WERI-Rb-1 (cell line): ENCODE data around the gene NF1.

Source experiments
- DNase-seq: peaks from one replicate; pipeline ENCODE4 v3.0.0-alpha.2; 2020
- H3K27ac ChIP-seq: fragments of 250-450 bp; sonication (Bioruptor Pico); 2 replicates; pipeline ENCODE4 v1.5.1; 2020; ENCODE audit warnings: mild to moderate bottlenecking, moderate library complexity
- H3K27me3 ChIP-seq: fragments of 250-450 bp; sonication (Bioruptor Pico); 2 replicates; pipeline ENCODE4 v1.5.1; 2021; ENCODE audit warnings: mild to moderate bottlenecking, low read depth, moderate library complexity; ENCODE audit not compliant: insufficient read depth, severe bottlenecking
- H3K36me3 ChIP-seq: fragments of 250-450 bp; sonication (Bioruptor Pico); 2 replicates; pipeline ENCODE4 v1.5.1; 2020; ENCODE audit warnings: mild to moderate bottlenecking, moderate library complexity
- H3K4me3 ChIP-seq: 2 replicates; pipeline ENCODE4 v1.5.1; 2011; ENCODE audit warnings: low read depth, mild to moderate bottlenecking, control low read depth, low read length
- H3K9me3 ChIP-seq: fragments of 250-450 bp; sonication (Bioruptor Pico); 2 replicates; pipeline ENCODE4 v1.5.1; 2021; ENCODE audit warnings: mild to moderate bottlenecking, moderate library complexity; ENCODE audit not compliant: severe bottlenecking
- TF ChIP-seq, protein P1 (sequence below): IDR thresholded peaks from 2 replicates; pipeline ENCODE4 v1.5.1; 2011; ENCODE audit warnings: low read depth, mild to moderate bottlenecking, control low read depth, inconsistent platforms, low read length

The NF1 gene

GRCh38 chr17:31291820-31292219 lies 197.0 kb downstream of the NF1 start:
- no peaks in the 10 kb centered on the region for H3K27me3 ChIP-seq
- peaks cover 10% of the 10 kb centered on the region for H3K36me3 ChIP-seq
- no peak overlapping the region for H3K27ac ChIP-seq
- TF ChIP-seq, protein P1, sequence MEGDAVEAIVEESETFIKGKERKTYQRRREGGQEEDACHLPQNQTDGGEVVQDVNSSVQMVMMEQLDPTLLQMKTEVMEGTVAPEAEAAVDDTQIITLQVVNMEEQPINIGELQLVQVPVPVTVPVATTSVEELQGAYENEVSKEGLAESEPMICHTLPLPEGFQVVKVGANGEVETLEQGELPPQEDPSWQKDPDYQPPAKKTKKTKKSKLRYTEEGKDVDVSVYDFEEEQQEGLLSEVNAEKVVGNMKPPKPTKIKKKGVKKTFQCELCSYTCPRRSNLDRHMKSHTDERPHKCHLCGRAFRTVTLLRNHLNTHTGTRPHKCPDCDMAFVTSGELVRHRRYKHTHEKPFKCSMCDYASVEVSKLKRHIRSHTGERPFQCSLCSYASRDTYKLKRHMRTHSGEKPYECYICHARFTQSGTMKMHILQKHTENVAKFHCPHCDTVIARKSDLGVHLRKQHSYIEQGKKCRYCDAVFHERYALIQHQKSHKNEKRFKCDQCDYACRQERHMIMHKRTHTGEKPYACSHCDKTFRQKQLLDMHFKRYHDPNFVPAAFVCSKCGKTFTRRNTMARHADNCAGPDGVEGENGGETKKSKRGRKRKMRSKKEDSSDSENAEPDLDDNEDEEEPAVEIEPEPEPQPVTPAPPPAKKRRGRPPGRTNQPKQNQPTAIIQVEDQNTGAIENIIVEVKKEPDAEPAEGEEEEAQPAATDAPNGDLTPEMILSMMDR: no peak
- H3K9me3 ChIP-seq: no peaks in the 10 kb centered on the region
- no peak overlapping the region for H3K4me3 ChIP-seq
- no peak for DNase-seq

GRCh38 chr17:31293581-31293980 lies 198.8 kb downstream of the NF1 start:
- TF ChIP-seq, protein P1: no peak
- DNase-seq: no peak
- no peaks in the 10 kb centered on the region for H3K9me3 ChIP-seq
- no peak overlapping the region for H3K27ac ChIP-seq
- no peaks in the 10 kb centered on the region for H3K27me3 ChIP-seq
- H3K4me3 ChIP-seq: no peak overlapping the region
- H3K36me3 ChIP-seq: peaks cover 6% of the 10 kb centered on the region

DNA sequence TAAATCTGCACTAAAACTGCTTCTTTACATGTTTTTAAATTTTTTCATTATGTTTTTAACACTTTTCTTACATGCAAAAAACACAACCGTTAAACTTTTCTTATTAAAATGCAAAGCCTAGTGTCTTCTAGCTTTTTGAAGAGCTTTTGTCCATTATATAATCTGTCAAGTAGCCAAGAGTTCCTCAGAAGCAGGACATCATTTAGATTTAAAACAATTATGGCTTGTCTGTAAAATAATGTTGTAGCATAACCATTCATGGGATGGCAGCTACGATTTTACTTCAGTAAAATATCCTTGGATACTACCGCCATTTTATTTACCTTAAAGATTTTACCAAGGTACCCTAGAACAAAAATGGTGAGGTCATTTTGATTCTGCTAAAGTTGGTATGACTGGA lies 199.5 kb downstream of the NF1 start:
- peaks cover 6% of the 10 kb centered on the region for H3K36me3 ChIP-seq
- TF ChIP-seq, protein P1: no peak
- no peak overlapping the region for H3K4me3 ChIP-seq
- no peaks in the 10 kb centered on the region for H3K27me3 ChIP-seq
- no peak overlapping the region for H3K27ac ChIP-seq
- no peaks in the 10 kb centered on the region for H3K9me3 ChIP-seq
- DNase-seq: no peak

GRCh38 chr17:31294820-31295488 lies 200.2 kb downstream of the NF1 start:
- no peak overlapping the region for H3K27ac ChIP-seq
- DNase-seq: no peak
- TF ChIP-seq, protein P1: no peak
- H3K27me3 ChIP-seq: no peaks in the 10 kb centered on the region
- no peak overlapping the region for H3K4me3 ChIP-seq
- H3K36me3 ChIP-seq: peaks cover 6% of the 10 kb centered on the region
- H3K9me3 ChIP-seq: no peaks in the 10 kb centered on the region

GRCh38 chr17:31295489-31295871 lies 200.7 kb downstream of the NF1 start:
- DNase-seq: no peak
- Histone ChIP-seq H3K36me3 (peaks cover 6% of the 10 kb centered on the region), H3K27ac (no peak overlapping the region), H3K27me3 (no peaks in the 10 kb centered on the region), H3K4me3 (no peak overlapping the region), H3K9me3 (no peaks in the 10 kb centered on the region)
- TF ChIP-seq, protein P1: no peak

DNA sequence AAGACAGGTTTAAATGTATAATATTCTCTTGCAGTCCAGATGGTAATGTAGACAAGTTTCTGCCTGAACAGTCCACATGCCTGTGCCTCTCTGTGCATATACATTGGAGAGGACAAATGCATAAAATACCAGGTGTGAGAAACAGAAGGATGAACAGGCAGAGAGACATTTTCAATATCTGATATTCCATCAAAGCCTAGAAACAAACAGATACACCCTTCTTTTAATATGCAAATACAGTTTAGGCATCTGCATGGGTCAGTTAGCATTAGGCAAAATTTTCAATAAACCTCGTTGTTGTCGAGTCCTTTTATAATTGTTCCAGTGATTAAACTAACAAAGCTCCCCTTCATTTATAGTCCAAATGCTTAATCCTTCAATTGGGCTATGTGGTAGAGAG lies 201.4 kb downstream of the NF1 start:
- H3K4me3 ChIP-seq: no peak overlapping the region
- no peak overlapping the region for H3K27ac ChIP-seq
- TF ChIP-seq, protein P1: no peak

More for the DNA sequence above, 201.4 kb downstream of the NF1 start:
- Histone ChIP-seq H3K9me3 (no peaks in the 10 kb centered on the region), H3K27me3 (no peaks in the 10 kb centered on the region), H3K36me3 (peaks cover 6% of the 10 kb centered on the region)
- no peak for DNase-seq
